DLD1 (cell line): ENCODE data around the gene LRR1.
"Not testable (repeated sequence)": the region's sequence is repeated elsewhere in the genome, so short reads cannot be mapped to it uniquely, and the experiment has no call there.

Experiments used
- in situ Hi-C: cut with HindIII; loops from 2 replicates; pipeline ENCODE4 v1.10.0; 2017; ENCODE audit warnings: low sequenced_read_pairs

LRR1 gene

GRCh38 chr14:49598485-49599300 is at the start of gene LRR1:
LRR1 (plus strand) TSS chr14:49598940; CDS start chr14:49599021, 81 bp downstream.
- in situ Hi-C loops, result no loop called here

- in situ Hi-C loops, result no loop called here
Measured at GRCh38 chr14:49549446-49549845, 49.3 kb upstream of the LRR1 start.

- in situ Hi-C loops, result no loop called here
Measured at GRCh38 chr14:49549881-49550280, 48.9 kb upstream of the LRR1 start.

GRCh38 chr14:49550286-49551184 is 48.2 kb upstream of the LRR1 start:
- in situ Hi-C loops, result no loop called here

GRCh38 chr14:49551569-49551968 is 47.2 kb upstream of the LRR1 start:
- in situ Hi-C loops, result no loop called here

GRCh38 chr14:49553106-49553505 is 45.6 kb upstream of the LRR1 start:
- in situ Hi-C loops, result no loop called here

GRCh38 chr14:49553892-49554291 is 44.8 kb upstream of the LRR1 start:
- in situ Hi-C loops, result no loop called here

- in situ Hi-C loops, result no loop called here
Measured at GRCh38 chr14:49559979-49560768, 38.6 kb upstream of the LRR1 start.

- in situ Hi-C loops, result no loop called here
Measured at GRCh38 chr14:49566714-49567113, 32.0 kb upstream of the LRR1 start.

- in situ Hi-C loops, result no loop called here
Measured at GRCh38 chr14:49569281-49569680, 29.5 kb upstream of the LRR1 start.

GRCh38 chr14:49574038-49574437 is 24.7 kb upstream of the LRR1 start:
- in situ Hi-C loops, result no loop called here

GRCh38 chr14:49578141-49578540 is 20.6 kb upstream of the LRR1 start:
- in situ Hi-C loops, result no loop called here

GRCh38 chr14:49579841-49580240 is 18.9 kb upstream of the LRR1 start:
- in situ Hi-C loops, result no loop called here

- in situ Hi-C loops, result no loop called here
Measured at GRCh38 chr14:49581209-49582112, 17.3 kb upstream of the LRR1 start.

GRCh38 chr14:49582113-49582977 is 16.4 kb upstream of the LRR1 start:
- in situ Hi-C loops, result no loop called here

GRCh38 chr14:49583629-49584028 is 15.1 kb upstream of the LRR1 start:
- in situ Hi-C loops, result no loop called here

- in situ Hi-C loops, result no loop called here
Measured at GRCh38 chr14:49584058-49584457, 14.7 kb upstream of the LRR1 start.

- in situ Hi-C loops, result not testable (repeated sequence)
Measured at GRCh38 chr14:49584981-49585640, 13.6 kb upstream of the LRR1 start.
